HG03469 (cell line): Measurements from ENCODE around the gene GATAD2B.
"Not testable (repeated sequence)": the region's sequence is repeated elsewhere in the genome, so short reads cannot be mapped to it uniquely, and the experiment has no call there.

Experiments used
- ATAC-seq: cut with Tn5 transposase; IDR thresholded peaks from one replicate; pipeline ENCODE4 v1.9.1; 2021; ENCODE audit warnings: mild to moderate bottlenecking, moderate library complexity, moderate number of reproducible peaks; ENCODE audit not compliant: unreplicated experiment

Gene GATAD2B

GRCh38 chr1:153932156-153933131 is 9.7 kb upstream of the GATAD2B start:
- ATAC-seq: no peak

DNA sequence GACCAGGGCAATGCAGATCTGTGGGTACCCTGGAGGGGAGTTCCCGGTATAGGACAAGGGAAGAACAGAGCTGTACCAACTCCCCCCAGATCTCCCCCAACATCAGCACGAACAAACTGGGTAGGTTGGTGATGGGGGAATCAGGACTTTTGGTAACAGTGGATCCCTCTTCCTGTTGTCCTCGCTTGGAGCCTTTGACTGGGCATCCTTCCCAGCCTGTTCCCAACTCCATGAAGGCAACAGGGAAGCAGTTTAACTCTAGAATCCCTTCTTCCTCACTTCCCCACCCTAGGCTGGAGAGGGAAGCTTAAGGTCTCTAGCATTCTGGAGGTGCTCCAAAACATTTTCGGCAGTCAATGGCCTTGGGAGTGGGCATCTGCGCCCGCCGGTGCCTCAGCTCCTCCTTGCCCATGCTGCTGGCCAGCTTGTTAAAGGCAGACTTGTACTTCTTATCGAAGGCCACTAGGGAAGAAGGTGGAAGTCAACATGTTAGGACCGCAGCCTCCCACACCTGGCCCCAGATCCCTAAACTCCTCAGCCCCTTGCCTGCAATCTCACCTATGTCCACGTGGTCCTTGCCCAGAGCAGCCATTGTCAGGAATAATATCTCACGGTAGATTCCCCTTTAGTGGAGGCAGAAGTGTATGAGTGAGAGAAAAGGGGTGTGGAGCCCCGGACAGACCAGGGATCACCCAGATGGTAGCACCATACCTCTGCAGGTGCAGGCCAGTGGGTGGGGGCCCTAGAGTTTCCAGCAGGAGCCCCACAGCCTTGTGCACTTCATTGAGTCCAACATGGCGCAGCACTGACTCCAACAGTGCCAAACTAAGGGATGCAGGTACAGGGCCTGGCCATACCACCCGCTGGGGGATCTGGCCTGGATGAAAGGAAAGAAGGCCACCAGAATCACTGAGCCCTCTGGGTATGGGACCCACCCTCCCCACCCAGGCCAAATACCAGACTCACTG is 7.5 kb upstream of the GATAD2B start:
- no peak for ATAC-seq

DNA sequence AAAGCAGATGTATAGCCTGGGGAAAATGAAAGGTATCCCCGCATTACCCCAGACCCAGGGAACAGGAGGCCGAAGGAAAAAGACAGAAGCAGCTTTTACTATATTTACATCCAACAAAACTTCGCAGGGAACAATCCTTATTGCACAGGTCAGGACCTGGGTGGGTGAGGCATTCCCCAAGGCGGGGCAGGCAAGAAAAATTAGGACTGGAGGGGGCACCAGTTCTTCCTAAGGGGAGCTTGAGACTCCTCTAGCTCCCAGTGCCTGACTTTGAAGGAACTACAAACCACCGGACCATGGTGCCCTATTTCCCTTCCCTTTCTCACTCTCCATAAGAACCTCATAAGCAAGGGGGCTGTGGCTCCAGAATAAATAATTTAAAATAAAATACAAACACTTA is 6.7 kb upstream of the GATAD2B start:
- no peak for ATAC-seq

GRCh38 chr1:153928791-153929341 is 6.1 kb upstream of the GATAD2B start:
- ATAC-seq: no peak

GRCh38 chr1:153928245-153928644 is 5.5 kb upstream of the GATAD2B start:
- ATAC-seq: no peak

GRCh38 chr1:153926405-153926804 is 3.6 kb upstream of the GATAD2B start:
- no peak for ATAC-seq

- peak; percentile 6 for ATAC-seq
Observed at GRCh38 chr1:153922076-153922971, 448 bp downstream of the GATAD2B start.

- no peak for ATAC-seq
Observed at GRCh38 chr1:153921803-153922075, 1.0 kb downstream of the GATAD2B start.

DNA sequence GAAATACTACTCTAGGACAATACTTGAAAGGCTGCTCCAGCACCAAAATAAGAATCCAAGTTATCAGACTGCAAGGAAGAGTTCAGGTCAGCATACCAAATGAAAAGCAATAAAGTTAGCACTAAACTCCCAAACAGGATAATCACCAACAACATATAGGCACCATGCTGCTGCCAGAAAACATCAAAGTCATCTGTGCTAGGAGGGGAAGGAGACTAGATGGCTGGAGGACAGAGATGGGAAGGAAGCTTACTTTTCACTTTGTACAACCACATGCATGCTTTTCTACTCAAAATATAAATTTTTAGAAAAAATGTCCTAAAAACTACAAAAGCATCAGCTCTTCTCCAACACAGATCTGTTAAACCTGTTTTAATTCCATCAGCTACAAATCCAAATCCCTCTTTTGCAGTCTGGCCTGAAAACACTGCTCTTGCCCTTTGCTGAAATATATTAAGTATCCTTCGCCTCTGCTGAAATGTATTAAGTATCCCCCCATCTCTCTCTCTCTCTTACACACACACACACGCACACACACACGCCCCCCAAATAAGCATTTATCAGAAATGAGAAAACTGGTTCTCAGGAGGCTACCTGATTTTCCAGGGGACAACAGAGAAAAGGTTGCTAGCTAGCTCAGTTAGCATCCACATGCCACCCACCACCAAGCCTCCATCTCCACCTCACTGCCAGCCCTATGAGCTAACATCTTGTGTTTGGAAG is 1.5 kb downstream of the GATAD2B start:
- no peak for ATAC-seq

DNA sequence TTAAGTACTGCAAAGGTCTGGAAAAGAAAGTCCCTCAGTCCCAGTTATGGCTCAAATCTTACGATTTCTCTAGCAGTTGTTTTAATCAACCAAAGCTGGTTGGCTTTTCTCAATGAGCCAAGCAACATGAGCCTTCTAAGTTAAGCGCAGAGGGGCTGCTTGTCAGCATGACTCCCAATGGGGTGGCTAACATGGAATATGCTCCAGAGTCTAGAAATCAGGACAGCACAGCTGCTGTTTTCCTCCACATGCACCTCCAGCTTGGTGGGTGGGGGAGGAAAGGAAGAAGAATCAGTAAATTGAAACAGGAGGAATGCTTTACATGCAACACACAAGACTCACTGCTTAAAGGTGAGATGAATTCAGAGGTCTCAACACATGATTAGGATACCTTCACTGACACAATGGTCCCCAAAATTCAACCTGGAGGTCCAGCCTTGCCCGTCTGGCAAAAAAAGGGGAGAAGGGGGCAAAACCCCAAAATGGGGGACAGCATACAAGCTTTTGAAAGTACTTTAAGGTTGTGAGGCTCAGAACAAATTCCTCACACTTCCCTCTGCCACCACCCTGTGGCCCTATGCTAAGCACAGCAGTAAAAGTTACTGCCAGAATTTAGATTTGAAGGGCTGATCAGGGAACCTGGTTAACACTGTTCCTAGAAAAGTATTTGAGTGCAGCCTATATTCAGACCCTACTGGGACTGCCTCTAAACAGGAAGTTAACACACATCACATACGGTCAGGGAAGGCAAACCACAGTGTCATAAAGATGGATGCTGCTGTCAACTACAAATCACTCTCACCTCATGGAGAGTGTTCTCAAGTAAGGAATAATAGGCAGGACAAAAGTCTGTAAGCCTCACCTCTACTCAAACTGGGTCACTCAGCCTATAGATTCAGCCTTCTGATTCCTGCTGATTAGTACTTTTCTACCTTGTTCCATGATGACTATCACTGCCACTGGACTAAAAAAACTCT is 2.6 kb downstream of the GATAD2B start:
- ATAC-seq: no peak

DNA sequence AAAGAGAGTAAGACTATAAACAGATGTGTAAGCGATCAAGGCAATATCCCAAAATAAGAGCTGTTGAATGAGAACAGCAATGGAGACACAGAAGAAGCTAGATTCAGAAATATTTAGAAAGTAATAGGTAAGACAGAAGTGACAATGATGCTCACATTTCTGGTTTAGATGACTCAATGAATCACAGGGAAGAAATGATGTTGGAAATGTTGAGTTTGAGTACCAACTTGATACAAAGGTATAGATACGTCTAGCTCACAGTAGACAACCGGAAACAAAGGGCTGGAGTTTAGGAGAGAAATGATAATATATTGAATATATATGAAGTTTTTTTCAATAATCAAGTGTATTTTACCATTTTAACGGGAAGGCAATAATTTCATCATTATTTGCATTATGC is 6.5 kb downstream of the GATAD2B start:
- ATAC-seq: no peak

- ATAC-seq: no peak
Observed at GRCh38 chr1:153912349-153912748, 10.4 kb downstream of the GATAD2B start.

GRCh38 chr1:153910560-153910959 is 12.2 kb downstream of the GATAD2B start:
- not testable (repeated sequence) for ATAC-seq

GRCh38 chr1:153908071-153908470 is 14.7 kb downstream of the GATAD2B start:
- no peak for ATAC-seq

GRCh38 chr1:153907134-153907533 is 15.6 kb downstream of the GATAD2B start:
- no peak for ATAC-seq

- ATAC-seq: no peak
Observed at GRCh38 chr1:153906396-153906795, 16.4 kb downstream of the GATAD2B start.

DNA sequence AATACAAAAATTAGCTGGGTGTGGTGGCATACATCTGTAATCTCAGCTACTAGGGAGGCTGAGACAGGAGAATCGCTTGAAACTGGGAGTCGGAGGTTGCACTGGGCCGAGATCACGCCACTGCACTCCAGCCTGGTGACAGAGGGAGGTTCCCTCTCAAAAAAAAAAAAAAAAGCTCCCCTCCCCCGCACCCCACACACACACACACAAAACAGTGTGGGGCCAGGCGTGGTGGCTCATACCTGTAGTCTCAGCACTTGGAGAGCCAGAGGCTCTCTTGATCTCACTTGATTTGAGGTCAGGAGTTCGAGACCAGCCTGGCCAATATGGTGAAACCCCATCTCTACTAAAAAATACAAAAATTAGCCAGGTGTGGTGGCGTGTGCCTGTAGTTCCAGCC is 16.9 kb downstream of the GATAD2B start:
- ATAC-seq: not testable (repeated sequence)

- no peak for ATAC-seq
Observed at GRCh38 chr1:153903841-153904455, 18.8 kb downstream of the GATAD2B start.
